Measurements from ENCODE around the gene MYH7B. TPM values are rescaled to one million over a fixed set of nuclear protein-coding genes. Genes with fewer than 3 reads are reported as not detected.

MYH7B gene
- total and polyA plus RNA-seq, 2 donors (not counting 3 experiments of a cell fraction or from before 2014, with no cell fraction given): 0.03 TPM; not detected in 1

GRCh38 chr20:34974246-34974645, 18.6 kb downstream of the MYH7B start:
- BruUV-seq (replicated peaks): no TSS peak
- Histone ChIP-seq H2AFZ (ENCODE audit: low read depth, low read length) (no peak overlapping the region), H3K36me3 (ENCODE audit: control insufficient read depth in 2 of 2, extremely low read depth in 1 of 2, insufficient read depth in 2 of 2, low read length in 2 of 2) (no peaks in the 10 kb centered on the region), H3K79me2 (ENCODE audit: control insufficient read depth, insufficient read depth, low read length) (no peaks in the 10 kb centered on the region), H3K27ac (ENCODE audit: insufficient read depth, low read depth, low read length) (no peak overlapping the region), H3K9me1 (replicated peaks; ENCODE audit: control insufficient read depth, extremely low read depth, insufficient read depth, low read length) (no peaks in the 10 kb centered on the region), H3K27me3 (ENCODE audit: control insufficient read depth in 2 of 2, insufficient read depth in 2 of 2, low read length in 2 of 2) (no peaks in the 10 kb centered on the region), H3K9me3 (replicated peaks; ENCODE audit: control insufficient read depth, insufficient read depth, low read length) (no peaks in the 10 kb centered on the region), H3K4me3 (replicated peaks in 1 of 3; ENCODE audit: insufficient read depth in 1 of 3, low read depth in 1 of 3, low read length in 3 of 3) (no peak overlapping the region), H4K20me1 (replicated peaks; ENCODE audit: control insufficient read depth, extremely low read depth, insufficient read depth, low read length) (no peaks in the 10 kb centered on the region), H3K4me1 (ENCODE audit: control insufficient read depth, extremely low read depth, insufficient read depth, low read length) (no peaks in the 10 kb centered on the region), H3K9ac (replicated peaks; ENCODE audit: extremely low read depth, insufficient read depth, low read length) (no peak overlapping the region), H3K4me2 (ENCODE audit: insufficient read depth, low read length) (no peak overlapping the region)
- DNase-seq (ENCODE audit: low read depth, low spot score) (no peak), FAIRE-seq (no peak)
- TF ChIP-seq, protein P1, sequence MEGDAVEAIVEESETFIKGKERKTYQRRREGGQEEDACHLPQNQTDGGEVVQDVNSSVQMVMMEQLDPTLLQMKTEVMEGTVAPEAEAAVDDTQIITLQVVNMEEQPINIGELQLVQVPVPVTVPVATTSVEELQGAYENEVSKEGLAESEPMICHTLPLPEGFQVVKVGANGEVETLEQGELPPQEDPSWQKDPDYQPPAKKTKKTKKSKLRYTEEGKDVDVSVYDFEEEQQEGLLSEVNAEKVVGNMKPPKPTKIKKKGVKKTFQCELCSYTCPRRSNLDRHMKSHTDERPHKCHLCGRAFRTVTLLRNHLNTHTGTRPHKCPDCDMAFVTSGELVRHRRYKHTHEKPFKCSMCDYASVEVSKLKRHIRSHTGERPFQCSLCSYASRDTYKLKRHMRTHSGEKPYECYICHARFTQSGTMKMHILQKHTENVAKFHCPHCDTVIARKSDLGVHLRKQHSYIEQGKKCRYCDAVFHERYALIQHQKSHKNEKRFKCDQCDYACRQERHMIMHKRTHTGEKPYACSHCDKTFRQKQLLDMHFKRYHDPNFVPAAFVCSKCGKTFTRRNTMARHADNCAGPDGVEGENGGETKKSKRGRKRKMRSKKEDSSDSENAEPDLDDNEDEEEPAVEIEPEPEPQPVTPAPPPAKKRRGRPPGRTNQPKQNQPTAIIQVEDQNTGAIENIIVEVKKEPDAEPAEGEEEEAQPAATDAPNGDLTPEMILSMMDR (IDR thresholded peaks at IDR 0.05; ENCODE audit: extremely low read depth in 1 of 2, insufficient read depth in 1 of 2, low read depth in 1 of 2, low read length in 2 of 2): no peak
- TF ChIP-seq POLR2A (IDR thresholded peaks at IDR 0.05; ENCODE audit: low read depth, low read length) (no peak), FOS (IDR thresholded peaks at IDR 0.05; ENCODE audit: borderline replicate concordance, insufficient read depth, low read length) (no peak), MYC (IDR thresholded peaks at IDR 0.05; ENCODE audit: low read depth, low read length) (no peak), GATA2 (IDR thresholded peaks at IDR 0.05; ENCODE audit: insufficient read depth, insufficient read length, low read depth, low read length) (no peak), JUN (IDR thresholded peaks at IDR 0.05; ENCODE audit: borderline replicate concordance, insufficient read depth, insufficient read length, low read depth) (no peak), POLR2AphosphoS5 (IDR thresholded peaks at IDR 0.05; ENCODE audit: insufficient read depth, low read depth, low read length) (no peak), EZH2 (IDR thresholded peaks at IDR 0.05; ENCODE audit: borderline replicate concordance, low read depth, low read length, severe bottlenecking) (no peak)
- TF ChIP-seq, protein P2, sequence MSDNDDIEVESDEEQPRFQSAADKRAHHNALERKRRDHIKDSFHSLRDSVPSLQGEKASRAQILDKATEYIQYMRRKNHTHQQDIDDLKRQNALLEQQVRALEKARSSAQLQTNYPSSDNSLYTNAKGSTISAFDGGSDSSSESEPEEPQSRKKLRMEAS (IDR thresholded peaks at IDR 0.05; ENCODE audit: insufficient read depth, insufficient read length): no peak
- intact Hi-C loops (cut with micrococcal nuclease) (no loop called here), dilution Hi-C loops (cut with MboI; ENCODE audit: extremely low pct_ligation_motif_present, low sequenced_read_pairs) (no loop called here)
- ChIA-PET CTCF (interaction anchor here (0.6 to 2.2 kb wide), 2 partner anchors 98 to 100 kb away, joined by 3 to 9 read pairs; partner anchors contain the start of gene ACSS2), POLR2A (no interaction called here)
